ENCODE results near the gene EHBP1L1.

GRCh38 chr11:65615950-65616574 lies 40.2 kb downstream of the EHBP1L1 start:
- TF ChIP-seq CTCF (IDR thresholded peaks at IDR 0.05) (no peak), POLR2A (IDR thresholded peaks at IDR 0.05) (no peak)
